ENCODE results near the gene SS18L1.

Gene SS18L1

DNA sequence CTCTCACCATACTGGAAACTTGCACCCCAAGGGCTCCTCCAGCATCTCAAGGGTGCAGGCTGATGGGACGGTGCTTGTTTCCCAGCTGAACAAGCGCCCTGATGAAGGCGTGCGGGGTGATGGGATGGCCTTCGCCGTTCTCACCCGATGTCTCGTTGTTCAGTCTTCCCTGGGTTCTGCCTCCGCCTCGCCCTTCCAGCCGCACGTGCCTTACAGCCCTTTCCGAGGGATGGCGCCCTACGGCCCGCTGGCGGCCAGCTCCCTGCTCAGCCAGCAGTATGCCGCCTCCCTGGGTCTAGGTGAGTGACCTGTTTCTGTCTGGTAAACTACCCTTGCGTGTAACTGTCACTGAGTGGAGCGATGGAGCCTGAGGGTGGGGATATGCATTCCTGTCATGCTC is 17.4 kb upstream of the SS18L1 start:
- TF ChIP-seq, protein P1, sequence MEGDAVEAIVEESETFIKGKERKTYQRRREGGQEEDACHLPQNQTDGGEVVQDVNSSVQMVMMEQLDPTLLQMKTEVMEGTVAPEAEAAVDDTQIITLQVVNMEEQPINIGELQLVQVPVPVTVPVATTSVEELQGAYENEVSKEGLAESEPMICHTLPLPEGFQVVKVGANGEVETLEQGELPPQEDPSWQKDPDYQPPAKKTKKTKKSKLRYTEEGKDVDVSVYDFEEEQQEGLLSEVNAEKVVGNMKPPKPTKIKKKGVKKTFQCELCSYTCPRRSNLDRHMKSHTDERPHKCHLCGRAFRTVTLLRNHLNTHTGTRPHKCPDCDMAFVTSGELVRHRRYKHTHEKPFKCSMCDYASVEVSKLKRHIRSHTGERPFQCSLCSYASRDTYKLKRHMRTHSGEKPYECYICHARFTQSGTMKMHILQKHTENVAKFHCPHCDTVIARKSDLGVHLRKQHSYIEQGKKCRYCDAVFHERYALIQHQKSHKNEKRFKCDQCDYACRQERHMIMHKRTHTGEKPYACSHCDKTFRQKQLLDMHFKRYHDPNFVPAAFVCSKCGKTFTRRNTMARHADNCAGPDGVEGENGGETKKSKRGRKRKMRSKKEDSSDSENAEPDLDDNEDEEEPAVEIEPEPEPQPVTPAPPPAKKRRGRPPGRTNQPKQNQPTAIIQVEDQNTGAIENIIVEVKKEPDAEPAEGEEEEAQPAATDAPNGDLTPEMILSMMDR (IDR thresholded peaks at IDR 0.05; ENCODE audit: control extremely low read depth, extremely low read depth, low read depth, missing control alignments) = no peak
- POLR2A ChIA-PET = interaction anchor here (1.3 kb wide), 1 partner anchor 10 kb away, joined by 5 read pairs; no protein-coding TSS in a partner anchor
- CTCF ChIA-PET = interaction anchor here (2.2 to 5.5 kb wide), 5 partner anchors 7 to 115 kb away, joined by 10 to 19 read pairs (median 14); no protein-coding TSS in a partner anchor

DNA sequence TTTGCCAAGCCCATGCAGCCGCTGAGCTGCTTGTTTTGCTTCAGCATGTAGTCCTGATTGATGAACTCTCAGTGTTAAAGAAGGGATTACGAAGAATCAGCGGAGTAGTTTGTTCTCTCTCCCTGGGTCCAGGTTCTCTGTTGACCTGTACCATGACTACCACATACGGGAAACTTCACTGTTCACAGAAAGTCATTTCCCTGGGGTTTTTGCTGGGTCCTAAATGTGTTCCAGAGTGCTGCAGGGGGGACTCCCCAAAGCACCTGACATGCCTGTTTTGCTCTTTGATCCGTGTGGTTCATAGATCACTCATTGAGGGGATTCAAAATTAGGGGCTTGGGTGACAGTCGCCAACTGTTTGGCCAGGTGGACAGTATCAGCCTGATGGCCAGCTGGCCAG is 15.8 kb upstream of the SS18L1 start:
- TF ChIP-seq, protein P1 (IDR thresholded peaks at IDR 0.05; ENCODE audit: control extremely low read depth, extremely low read depth, low read depth, missing control alignments) = no peak
- DNase-seq (ENCODE audit: extremely low spot score) = no peak
- CTCF ChIA-PET = interaction anchor here (1.5 to 5.5 kb wide), 3 partner anchors 8 to 14 kb away, joined by 9 to 16 read pairs (median 14); no protein-coding TSS in a partner anchor
- POLR2A ChIA-PET = interaction anchor here (1.0 kb wide), 1 partner anchor 62 kb away, joined by 6 read pairs; the partner anchor contains the start of gene TAF4

More for the DNA sequence above, 17.4 kb upstream of the SS18L1 start:
- DNase-seq (ENCODE audit: extremely low spot score) = no peak

DNA sequence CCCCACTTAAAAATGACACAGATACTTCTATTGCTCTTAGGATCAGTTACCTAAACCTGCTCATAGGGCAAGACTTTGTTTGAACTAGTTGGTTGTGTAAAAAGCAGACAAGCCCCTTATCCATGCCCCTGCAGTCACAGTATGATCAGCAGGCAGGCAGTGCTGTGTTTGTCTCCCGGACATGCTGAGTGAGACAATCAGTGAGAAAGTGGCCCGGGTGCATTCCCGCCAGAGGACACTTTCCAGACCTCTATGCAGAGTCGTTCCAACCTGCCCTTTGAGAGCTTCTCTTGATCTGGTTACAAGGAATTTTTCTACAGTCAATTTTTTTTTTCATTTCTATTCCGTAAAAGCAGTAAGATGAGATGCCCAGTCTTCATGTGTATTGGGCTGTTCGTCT is 15.1 kb upstream of the SS18L1 start:
- CTCF ChIA-PET = interaction anchor here (2.0 to 2.8 kb wide), 2 partner anchors 10 to 118 kb away, joined by 6 to 14 read pairs; no protein-coding TSS in a partner anchor
- no peak for DNase-seq (ENCODE audit: extremely low spot score)
- TF ChIP-seq, protein P1 (IDR thresholded peaks at IDR 0.05; ENCODE audit: control extremely low read depth, extremely low read depth, low read depth, missing control alignments) = no peak
- POLR2A ChIA-PET = no interaction called here

DNA sequence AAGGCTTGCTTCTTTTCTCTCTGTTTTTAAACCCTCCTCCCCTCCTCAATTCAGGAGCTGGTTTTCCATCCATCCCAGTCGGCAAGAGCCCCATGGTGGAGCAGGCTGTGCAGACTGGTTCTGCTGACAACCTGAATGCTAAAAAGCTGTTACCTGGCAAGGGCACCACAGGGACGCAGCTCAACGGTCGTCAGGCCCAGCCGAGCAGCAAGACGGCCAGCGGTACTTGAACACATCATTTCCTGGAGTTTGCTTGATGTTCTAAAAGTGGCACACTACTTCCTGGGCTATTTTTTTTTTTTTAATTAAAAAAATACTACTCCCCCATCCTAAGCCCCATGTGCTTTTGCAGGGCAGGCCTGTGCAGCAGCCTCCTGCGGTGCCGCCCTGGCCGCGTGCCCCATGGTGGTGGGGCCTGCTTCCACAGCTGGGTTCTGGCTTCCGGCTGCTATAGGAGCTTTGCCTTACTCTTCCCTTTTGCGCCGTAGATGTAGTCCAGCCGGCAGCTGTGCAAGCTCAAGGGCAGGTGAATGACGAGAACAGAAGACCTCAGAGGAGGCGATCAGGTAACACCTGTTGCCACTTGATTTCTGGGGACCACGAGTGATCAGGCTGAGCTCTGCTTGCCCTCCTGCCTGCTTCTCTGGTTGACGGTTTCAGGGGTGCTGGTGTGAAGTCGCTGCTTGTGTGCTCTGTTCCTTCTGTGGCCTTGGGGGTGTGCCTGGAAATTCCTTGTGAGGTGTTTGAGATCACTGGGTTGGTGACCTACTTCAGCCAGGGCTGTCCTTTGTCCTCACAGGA is 13.6 kb upstream of the SS18L1 start:
- no peak for DNase-seq (ENCODE audit: extremely low spot score)
- TF ChIP-seq, protein P1 (IDR thresholded peaks at IDR 0.05; ENCODE audit: control extremely low read depth, extremely low read depth, low read depth, missing control alignments) = no peak
- POLR2A ChIA-PET = no interaction called here
- CTCF ChIA-PET = interaction anchor here (0.7 to 2.1 kb wide), 3 partner anchors 12 to 119 kb away, joined by 3 to 7 read pairs (median 6); no protein-coding TSS in a partner anchor

DNA sequence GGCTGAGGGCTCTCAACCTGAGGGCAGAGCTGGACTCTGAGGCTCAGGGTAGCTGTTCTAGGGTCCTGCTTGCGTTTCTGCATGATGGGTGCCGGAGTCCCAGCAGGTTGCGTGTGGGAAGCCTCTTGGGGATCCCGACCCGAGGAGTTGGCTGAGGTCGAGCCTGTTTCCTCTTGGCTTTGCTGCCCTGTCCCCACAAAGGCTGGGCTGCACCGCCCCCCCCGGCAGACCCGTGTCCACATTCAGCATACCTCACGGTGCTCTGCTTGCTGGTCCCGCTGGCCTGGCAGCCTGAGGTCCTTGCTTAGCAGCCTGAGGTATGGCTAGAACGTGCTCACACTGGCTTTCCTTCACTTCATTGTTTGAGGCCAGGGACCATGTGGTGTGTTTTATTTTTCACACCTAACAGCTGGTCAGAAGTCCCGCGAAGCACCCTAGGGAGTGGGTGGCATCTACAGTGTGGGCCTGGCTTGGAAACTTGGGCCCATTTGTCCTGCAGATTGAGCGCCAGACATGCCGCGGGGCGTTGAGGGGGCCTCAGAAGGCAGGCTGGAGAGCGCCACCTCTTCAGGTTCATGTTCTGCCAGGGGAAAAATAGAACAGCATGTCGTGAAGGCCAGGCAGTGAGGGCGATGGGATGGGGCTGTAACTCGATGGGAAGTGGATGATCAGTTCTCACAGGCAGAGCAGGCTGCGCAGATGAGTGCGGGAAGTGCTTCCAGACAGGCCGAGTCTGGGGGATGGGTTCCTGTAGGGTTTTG is 11.8 kb upstream of the SS18L1 start:
- ChIA-PET CTCF (interaction anchor here (0.6 to 2.4 kb wide), 3 partner anchors 7 to 121 kb away, joined by 3 to 10 read pairs (median 3); no protein-coding TSS in a partner anchor), POLR2A (no interaction called here)
- TF ChIP-seq, protein P1 (IDR thresholded peaks at IDR 0.05; ENCODE audit: control extremely low read depth, extremely low read depth, low read depth, missing control alignments) = no peak
- no peak for DNase-seq (ENCODE audit: extremely low spot score)

DNA sequence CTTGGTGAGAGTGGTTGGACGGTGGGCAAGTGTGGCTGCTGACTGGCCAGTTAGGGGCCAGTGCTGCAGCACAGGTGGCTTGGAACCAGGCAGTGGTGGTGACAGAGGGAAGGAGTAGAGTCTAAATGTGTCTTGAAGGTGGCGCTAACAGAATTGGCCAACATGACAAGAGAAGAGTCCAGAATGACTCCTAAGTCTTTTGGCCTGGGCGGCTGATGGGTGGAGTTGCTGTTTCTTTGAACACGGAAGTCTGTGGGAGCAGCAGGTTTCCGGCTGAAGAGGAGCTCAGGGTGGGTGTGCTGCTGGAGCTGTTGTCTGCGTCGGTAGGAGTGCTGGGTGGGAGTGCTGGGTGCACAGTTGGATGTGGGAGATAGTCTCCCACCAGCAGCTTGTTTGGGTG is 11.1 kb upstream of the SS18L1 start:
- ChIA-PET POLR2A (interaction anchor here (1.1 kb wide), 1 partner anchor 67 kb away, joined by 3 read pairs; the partner anchor contains the start of gene TAF4), CTCF (interaction anchor here (1.2 to 2.4 kb wide), 3 partner anchors 8 to 122 kb away, joined by 3 to 10 read pairs (median 6); no protein-coding TSS in a partner anchor)
- no peak for DNase-seq (ENCODE audit: extremely low spot score)
- TF ChIP-seq, protein P1 (IDR thresholded peaks at IDR 0.05; ENCODE audit: control extremely low read depth, extremely low read depth, low read depth, missing control alignments) = no peak

Data from GM10248 (cell line).